Brain pericyte (primary cell): ENCODE results near the gene GLRA3.
"Not testable (repeated sequence)": the region's sequence is repeated elsewhere in the genome, so short reads cannot be mapped to it uniquely, and the experiment has no call there.

Experiments used
- DNase-seq: peaks from one replicate; pipeline ENCODE4 v3.0.0-alpha.2; 2012; ENCODE audit warnings: low read depth, low spot score

Gene GLRA3

DNA sequence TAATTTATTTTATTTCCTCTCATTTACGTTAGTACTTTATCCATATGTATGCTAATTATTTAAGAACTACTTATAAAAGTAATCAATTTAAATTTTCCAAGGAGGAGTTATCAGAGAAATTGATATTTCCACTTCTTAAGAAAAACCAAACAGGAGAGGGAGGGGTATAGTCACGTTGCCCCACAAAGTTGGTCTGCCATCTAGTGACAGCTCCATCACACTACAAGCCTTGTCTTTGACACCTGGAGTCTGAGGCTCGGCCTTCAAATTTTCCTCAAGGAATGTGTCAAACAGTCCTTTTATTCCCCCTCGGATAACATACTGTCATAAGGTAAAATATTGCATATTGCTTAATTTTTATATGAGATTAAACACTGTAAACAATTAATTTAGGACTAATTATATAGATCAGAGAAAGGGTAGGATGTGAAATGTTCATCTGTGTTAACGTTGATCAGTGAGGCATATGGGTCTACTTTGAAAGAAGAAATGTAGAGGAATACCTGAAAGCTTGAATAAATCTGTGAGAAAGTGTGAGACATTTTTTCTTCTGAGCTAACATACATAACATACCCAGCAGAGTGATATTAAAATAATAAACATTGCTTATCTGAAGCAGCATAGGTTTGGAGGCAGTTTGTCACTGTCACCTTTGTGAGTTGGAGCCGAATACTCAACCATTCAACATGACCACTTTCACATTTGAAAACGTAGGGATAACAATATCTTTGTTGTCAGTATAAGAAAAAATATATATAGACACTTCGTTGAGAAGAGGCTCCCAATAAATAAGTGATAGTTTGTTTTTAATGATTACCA lies 114.4 kb downstream of the GLRA3 start:
- DNase-seq = no peak

DNA sequence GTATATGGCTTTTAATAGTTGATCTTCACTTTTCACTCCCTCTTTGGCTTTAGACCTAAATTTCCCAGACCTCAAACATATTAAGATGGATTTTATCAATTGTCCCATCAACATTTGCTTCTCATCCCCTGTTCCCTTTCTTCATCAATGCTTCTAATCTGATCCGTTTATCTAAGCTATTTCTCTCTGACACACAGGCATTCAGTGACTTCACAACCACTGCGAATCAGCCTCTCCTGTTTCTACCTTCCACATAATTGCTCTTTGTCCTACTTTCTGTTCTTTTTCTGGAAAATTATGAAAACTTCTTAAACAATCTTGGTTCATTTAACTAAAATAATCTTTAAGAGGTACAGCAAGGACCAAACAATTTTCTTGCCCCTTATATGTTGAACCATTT lies 115.2 kb downstream of the GLRA3 start:
- no peak for DNase-seq

- no peak for DNase-seq
Measured at GRCh38 chr4:174713181-174713580, 115.9 kb downstream of the GLRA3 start.

GRCh38 chr4:174709526-174709925 lies 119.5 kb downstream of the GLRA3 start:
- DNase-seq = no peak

DNA sequence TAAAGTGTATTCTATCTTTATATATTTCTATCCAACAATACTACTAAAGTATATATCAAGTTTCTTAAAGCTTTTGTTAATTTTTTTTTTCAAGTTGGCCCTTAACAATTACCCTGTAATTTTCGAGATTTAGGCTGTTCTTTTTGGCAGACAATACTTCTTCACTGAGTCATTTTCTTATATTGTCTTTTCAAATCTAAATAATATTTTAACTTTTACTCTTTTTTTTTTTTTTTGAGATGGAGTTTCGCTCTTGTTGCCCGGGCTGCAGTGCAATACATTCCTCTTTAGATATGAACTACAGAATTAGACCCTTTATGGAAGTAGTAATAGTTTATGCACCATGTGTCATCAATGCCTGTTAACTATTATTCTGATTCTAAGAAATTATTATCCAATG lies 120.7 kb downstream of the GLRA3 start:
- no peak for DNase-seq

DNA sequence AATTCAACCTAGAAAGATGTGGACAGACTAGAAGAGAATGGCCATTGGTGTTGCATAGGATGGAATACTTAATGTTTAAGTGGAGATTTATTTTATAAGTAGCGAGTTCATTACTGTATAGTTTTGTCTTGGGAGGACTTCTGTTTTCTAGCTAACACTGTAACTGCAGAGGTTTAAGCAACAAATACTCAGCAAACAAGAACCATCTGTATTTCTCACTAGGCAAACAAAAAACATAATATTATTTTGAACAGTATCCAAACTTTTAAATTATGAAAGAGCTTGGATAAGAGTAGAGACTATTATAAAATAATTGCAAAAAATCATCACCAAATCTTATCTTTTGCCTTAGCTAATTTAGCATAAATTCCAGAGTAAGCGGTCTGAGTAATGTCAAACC lies 121.1 kb downstream of the GLRA3 start:
- DNase-seq = no peak

- no peak for DNase-seq
Measured at GRCh38 chr4:174707051-174707676, 121.9 kb downstream of the GLRA3 start.

DNA sequence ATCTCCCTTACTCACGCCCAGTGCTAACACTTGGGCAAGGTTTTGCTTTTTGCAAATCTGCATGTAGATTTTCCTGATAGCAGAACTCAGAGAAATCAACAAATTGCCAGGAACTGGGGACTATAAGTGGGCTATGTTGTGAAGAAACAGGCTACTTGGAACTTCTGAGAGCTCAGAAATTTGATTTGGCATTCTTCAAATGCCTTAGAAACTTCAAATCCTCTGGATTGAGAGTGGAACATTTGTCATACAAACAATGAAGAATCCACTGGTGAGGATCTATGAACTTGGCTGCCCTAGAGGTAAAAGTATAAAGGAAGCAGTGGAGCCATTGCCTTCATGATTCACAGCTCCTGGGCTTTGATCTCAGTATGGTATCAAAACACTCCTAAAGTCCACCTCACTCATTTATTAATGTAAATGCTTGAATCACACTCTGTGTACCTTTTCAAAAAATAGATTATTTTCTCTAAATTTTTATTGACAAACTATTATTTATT lies 126.0 kb downstream of the GLRA3 start:
- DNase-seq = no peak

DNA sequence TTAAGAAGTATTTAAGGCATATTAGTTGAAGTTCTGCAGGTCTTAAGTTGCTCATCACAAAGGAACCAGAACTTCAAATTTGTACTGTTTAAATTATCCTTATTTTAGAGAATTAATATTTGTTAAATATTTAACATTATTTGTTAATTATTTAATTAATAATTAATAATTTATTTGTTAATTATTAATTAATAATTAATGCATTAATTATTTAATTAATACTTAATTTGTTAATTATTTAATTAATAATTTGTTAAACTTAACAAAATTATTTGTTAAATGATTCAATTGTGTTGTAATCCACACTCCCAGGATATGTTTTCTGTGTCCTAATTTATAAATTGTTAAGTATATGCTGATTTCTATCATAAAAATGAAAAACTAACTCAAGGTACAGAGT lies 129.4 kb downstream of the GLRA3 start:
- DNase-seq = no peak

DNA sequence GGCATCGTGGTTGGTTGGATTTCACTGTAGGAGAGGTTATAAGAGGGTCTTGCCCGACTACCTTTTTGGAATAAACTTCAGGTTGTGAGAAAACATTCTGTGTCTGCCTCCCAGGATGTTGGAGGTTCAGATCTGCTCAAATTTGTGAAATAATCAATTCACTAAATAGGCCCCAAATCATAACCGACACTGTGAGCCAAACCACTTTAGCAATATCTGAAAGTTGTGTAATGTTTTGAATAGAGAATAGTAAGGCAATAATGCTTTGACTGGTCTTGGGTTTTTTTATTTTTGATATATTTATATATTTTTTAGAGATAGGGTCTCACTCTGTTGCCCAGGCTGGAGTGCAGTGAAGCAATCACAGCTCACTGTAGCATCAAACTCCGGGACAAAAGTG lies 131.2 kb downstream of the GLRA3 start:
- DNase-seq = no peak

GRCh38 chr4:174697202-174697601 lies 131.8 kb downstream of the GLRA3 start:
- no peak for DNase-seq

DNA sequence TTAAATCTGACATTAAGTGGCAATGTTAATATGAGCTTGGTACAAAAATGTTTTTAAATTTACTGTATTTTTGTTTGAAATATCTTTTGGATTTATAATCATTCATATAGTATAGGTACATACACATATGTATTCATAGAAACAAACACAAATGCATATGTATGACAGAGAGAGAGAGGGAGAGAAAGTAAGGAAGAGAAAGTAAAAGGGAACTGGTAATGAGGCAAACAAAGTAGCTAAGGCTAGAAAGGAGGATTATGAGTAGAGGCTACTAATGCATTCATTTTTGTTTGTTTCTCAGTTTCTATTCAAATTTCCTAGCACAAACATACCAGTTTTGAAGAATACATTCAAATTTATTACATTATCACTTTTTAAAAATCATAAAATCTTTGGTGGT lies 132.4 kb downstream of the GLRA3 start:
- DNase-seq = no peak

GRCh38 chr4:174691876-174692275 lies 137.2 kb downstream of the GLRA3 start:
- not testable (repeated sequence) for DNase-seq

- no peak for DNase-seq
Measured at GRCh38 chr4:174690665-174691064, 138.4 kb downstream of the GLRA3 start.

GRCh38 chr4:174689618-174690017 lies 139.4 kb downstream of the GLRA3 start:
- no peak for DNase-seq

- peak; percentile 73 for DNase-seq
Measured at GRCh38 chr4:174686826-174687225, 142.2 kb downstream of the GLRA3 start.

GRCh38 chr4:174681723-174682300 lies 147.2 kb downstream of the GLRA3 start:
- no peak for DNase-seq

GRCh38 chr4:174674305-174674840 lies 154.7 kb downstream of the GLRA3 start:
- DNase-seq = no peak

DNA sequence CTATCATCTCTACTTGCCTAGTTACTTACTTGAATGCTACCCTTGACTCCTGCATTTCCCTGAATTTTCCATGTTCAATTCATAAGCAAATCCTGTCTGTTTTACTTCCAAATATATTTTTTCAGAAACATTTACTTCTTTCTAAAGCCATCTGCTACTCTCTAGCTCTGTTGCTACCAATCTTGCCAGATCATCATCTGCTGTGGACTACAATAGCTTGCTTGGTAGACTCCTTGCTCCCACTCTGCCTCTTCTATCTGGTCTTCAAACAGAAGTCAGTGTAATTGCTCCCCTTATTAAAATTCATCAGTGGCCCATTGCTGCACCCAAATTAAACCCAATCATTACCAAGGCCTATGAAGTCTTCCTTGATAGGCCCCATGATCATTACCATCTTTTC lies 155.2 kb downstream of the GLRA3 start:
- no peak for DNase-seq

GRCh38 chr4:174672276-174672675 lies 156.8 kb downstream of the GLRA3 start:
- DNase-seq = no peak

DNA sequence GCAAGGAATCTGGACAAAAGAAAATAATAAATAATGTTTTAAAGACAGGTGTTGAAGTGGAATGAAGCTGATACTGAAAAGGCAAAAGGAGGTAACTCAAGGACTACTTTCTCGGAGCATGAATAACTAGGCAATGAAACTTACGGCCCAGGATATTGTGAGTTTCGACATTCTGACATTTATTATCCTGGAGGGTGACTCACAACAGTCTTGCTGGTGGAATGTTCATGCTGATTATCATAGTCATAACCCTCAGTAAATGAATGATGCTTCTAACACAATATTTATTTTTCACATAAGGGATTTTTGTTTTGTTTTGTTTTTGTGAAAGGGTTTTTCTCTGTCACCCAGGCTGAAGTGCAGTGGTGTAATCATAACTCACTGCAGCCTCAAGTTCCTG lies 159.8 kb downstream of the GLRA3 start:
- DNase-seq = peak; percentile 60

DNA sequence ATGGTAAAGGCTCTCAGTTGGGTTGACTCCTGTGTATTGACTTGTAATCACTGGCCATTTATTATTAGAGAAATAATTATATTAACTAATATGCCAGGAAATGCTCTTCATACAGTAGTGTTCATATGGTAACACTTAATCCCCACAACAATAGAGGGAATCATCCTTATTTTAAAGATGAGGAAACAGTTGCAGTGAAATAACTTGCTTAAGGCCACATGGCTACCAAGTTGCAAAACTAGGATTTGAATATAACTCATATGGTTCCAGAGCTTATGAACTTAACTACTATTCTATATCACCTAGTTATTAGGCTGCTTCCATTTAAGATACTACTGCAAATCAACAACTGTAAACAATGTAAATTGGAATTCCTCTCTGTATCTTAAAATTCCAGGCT lies 163.2 kb downstream of the GLRA3 start:
- no peak for DNase-seq

DNA sequence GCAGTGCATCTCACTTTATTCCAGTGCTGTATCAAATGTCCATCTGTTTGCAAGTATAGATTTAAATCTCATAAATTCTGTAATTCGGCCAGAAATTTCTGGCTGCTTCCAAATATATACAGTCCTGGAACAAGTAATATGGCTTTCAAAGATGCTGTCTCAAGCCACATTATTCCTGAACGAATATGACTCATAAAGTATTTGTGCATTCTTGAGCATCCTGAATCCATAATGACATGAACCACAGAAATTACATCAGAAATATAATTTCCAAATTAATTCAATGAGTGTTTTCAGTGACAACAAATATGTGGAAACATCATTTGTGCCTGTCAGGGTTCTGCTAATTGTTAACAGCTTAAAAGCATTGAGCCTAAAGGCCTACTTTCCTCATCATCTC lies 165.8 kb downstream of the GLRA3 start:
- DNase-seq = no peak
